HuH-7.5 (cell line): ENCODE results near the gene TRIM61.
"Not testable (repeated sequence)": the region's sequence is repeated elsewhere in the genome, so short reads cannot be mapped to it uniquely, and the experiment has no call there.

Experiments
- DNase-seq: peaks from one replicate; pipeline ENCODE4 v3.0.0; 2011; ENCODE audit warnings: low spot score

The TRIM61 gene

GRCh38 chr4:164956766-164957643, 20.5 kb downstream of the TRIM61 start:
- no peak for DNase-seq

GRCh38 chr4:164955107-164955805, 22.2 kb downstream of the TRIM61 start:
- DNase-seq, result no peak

- no peak for DNase-seq
Observed at GRCh38 chr4:164952551-164952950, 24.9 kb downstream of the TRIM61 start.

- DNase-seq, result no peak
Observed at GRCh38 chr4:164949448-164950143, 27.9 kb downstream of the TRIM61 start.

- DNase-seq, result no peak
Observed at GRCh38 chr4:164948975-164949374, 28.5 kb downstream of the TRIM61 start.

- DNase-seq, result not testable (repeated sequence)
Observed at GRCh38 chr4:164948006-164948405, 29.5 kb downstream of the TRIM61 start.

GRCh38 chr4:164946810-164947209, 30.6 kb downstream of the TRIM61 start:
- DNase-seq, result no peak

GRCh38 chr4:164945146-164945545, 32.3 kb downstream of the TRIM61 start:
- DNase-seq, result no peak

GRCh38 chr4:164943192-164943591, 34.3 kb downstream of the TRIM61 start:
- DNase-seq, result no peak

GRCh38 chr4:164937576-164938270, 39.7 kb downstream of the TRIM61 start:
- no peak for DNase-seq

GRCh38 chr4:164935865-164936606, 41.4 kb downstream of the TRIM61 start:
- not testable (repeated sequence) for DNase-seq

GRCh38 chr4:164935363-164935762, 42.1 kb downstream of the TRIM61 start:
- no peak for DNase-seq

- no peak for DNase-seq
Observed at GRCh38 chr4:164933244-164933643, 44.2 kb downstream of the TRIM61 start.

GRCh38 chr4:164931551-164932324, 45.7 kb downstream of the TRIM61 start:
- no peak for DNase-seq

GRCh38 chr4:164930647-164931046, 46.8 kb downstream of the TRIM61 start:
- DNase-seq, result no peak

- not testable (repeated sequence) for DNase-seq
Observed at GRCh38 chr4:164927101-164927500, 50.4 kb downstream of the TRIM61 start.

GRCh38 chr4:164926301-164926700, 51.2 kb downstream of the TRIM61 start:
- DNase-seq, result no peak

GRCh38 chr4:164924670-164925238, 52.7 kb downstream of the TRIM61 start:
- no peak for DNase-seq

GRCh38 chr4:164918956-164919355, 58.5 kb downstream of the TRIM61 start:
- DNase-seq, result no peak
